ENCODE results near the gene SVOP.

DNA sequence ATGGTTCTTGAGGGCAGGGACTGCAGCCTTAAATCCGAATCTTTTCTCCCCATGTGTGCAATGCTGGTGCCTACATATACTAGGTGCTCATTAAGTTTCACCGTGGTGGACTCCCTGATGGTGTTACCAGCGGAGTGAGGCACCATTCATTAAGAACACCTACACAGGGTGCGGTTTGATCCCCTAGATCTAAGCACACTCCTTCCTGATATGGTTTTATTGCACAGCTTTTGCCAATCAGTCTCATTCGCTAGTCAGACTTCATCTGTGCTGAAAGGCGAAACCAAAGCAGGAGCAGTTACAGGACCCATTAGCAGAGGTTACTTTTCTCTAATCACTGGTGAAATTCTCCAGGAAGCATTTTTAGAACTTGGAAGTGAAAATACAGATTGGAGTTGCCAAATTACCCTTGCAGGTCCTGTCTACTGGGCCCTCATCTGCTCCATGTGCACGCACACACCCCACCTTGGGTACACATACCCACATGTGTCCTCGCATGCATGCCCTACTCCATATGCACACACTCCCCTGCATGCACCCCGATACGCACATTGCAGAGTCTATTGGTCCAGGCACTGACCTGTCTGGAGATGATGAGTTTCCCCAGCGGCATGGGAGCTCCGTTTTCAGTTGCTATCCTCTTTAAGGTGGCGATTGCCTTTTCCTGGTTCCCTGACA lies 82.5 kb downstream of the SVOP start:
- TF ChIP-seq, protein P1, sequence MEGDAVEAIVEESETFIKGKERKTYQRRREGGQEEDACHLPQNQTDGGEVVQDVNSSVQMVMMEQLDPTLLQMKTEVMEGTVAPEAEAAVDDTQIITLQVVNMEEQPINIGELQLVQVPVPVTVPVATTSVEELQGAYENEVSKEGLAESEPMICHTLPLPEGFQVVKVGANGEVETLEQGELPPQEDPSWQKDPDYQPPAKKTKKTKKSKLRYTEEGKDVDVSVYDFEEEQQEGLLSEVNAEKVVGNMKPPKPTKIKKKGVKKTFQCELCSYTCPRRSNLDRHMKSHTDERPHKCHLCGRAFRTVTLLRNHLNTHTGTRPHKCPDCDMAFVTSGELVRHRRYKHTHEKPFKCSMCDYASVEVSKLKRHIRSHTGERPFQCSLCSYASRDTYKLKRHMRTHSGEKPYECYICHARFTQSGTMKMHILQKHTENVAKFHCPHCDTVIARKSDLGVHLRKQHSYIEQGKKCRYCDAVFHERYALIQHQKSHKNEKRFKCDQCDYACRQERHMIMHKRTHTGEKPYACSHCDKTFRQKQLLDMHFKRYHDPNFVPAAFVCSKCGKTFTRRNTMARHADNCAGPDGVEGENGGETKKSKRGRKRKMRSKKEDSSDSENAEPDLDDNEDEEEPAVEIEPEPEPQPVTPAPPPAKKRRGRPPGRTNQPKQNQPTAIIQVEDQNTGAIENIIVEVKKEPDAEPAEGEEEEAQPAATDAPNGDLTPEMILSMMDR (conservative IDR thresholded peaks at IDR 0.05; ENCODE audit: low read depth, low read length), result no peak
- TF ChIP-seq RCOR1 (IDR thresholded peaks at IDR 0.05; ENCODE audit: insufficient replicate concordance, low read length), result no peak
- no peak for TF ChIP-seq RAD21 (IDR thresholded peaks at IDR 0.05; ENCODE audit: low read length)
- TF ChIP-seq SMC3 (IDR thresholded peaks at IDR 0.05; ENCODE audit: low read depth, low read length), result no peak
- no peak for TF ChIP-seq POLR2A (IDR thresholded peaks at IDR 0.05; ENCODE audit: low read depth, low read length)
- TF ChIP-seq CEBPB (IDR thresholded peaks at IDR 0.05; ENCODE audit: low read depth, low read length), result no peak
- no peak for TF ChIP-seq MAZ (IDR thresholded peaks at IDR 0.05; ENCODE audit: borderline replicate concordance, low read depth, low read length)
- TF ChIP-seq FOS (IDR thresholded peaks at IDR 0.05; ENCODE audit: low read depth, low read length), result no peak
